Activated CD8-positive, alpha-beta memory T cell treated with anti-CD3 and anti-CD28 coated beads, Interleukin-2, amount 10 ng/mL, durations not matched to agents 7 days and 5 days (primary cell): Measurements from ENCODE around the gene MEF2A. TPM values are rescaled to one million over a fixed set of nuclear protein-coding genes. Genes with fewer than 3 reads are reported as not detected.

Experiments
- ATAC-seq: fragments of 150-1000 bp; cut with Tn5 transposase; one replicate; pipeline ENCODE4 v1.10.0; 2021; ENCODE audit warnings: moderate library complexity
- CTCF ChIA-PET: fragments of 350-600 bp; sonication (Branson Sonifier 250); formaldehyde crosslinking; loops from one replicate; lab custom pipeline; 2021; ENCODE audit warnings: antibody characterized with exemption; lab: Charles Lee
- DNase-seq: peaks from one replicate; pipeline ENCODE4 v3.0.0-alpha.2; 2020
- H3K27ac Mint-ChIP-seq: one replicate; pipeline ENCODE4 v1.8.0; 2021; ENCODE audit warnings: mild to moderate bottlenecking, mixed read lengths
- H3K27me3 Mint-ChIP-seq: one replicate; pipeline ENCODE4 v1.8.0; 2021; ENCODE audit warnings: mixed read lengths
- H3K36me3 Mint-ChIP-seq: one replicate; pipeline ENCODE4 v1.8.0; 2021; ENCODE audit warnings: mild to moderate bottlenecking, mixed read lengths
- H3K4me1 Mint-ChIP-seq: one replicate; pipeline ENCODE4 v1.8.0; 2021; ENCODE audit warnings: mixed read lengths
- H3K4me3 Mint-ChIP-seq: one replicate; pipeline ENCODE4 v1.8.0; 2021; ENCODE audit warnings: mild to moderate bottlenecking, moderate library complexity, mixed read lengths
- H3K9me3 Mint-ChIP-seq: one replicate; pipeline ENCODE4 v1.8.0; 2022; ENCODE audit warnings: low read depth, mixed read lengths
- total RNA-seq, 2 experiments: library from RNA; stranded (reverse); gene quantifications; one replicate each; pipeline ENCODE4 v1.2.3, GENCODE V29; 2021

The MEF2A gene
- total RNA-seq, 2 experiments from 2014 or later, result 20.4 to 23.4 TPM

DNA sequence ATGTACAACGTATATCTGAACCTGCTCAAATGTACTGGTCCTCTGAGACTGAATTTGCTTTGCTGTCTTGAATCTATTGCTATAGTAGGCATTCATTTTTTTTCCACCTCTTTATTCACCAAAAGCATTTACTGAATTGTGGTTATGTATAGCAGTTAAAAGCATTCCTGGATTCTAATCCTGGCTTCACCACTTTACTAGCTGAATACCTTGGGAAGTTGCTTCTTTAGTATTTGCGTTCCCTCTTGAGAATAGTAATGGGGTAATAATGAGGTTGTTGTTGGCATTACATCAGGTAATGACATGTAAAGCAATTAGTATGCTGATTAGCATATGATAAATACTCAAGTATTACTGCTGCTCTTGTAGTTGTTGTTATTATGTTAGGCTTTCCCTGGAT lies 29.1 kb downstream of the MEF2A start:
- Mint-ChIP-seq H3K27ac (no peak overlapping the region), H3K4me1 (peaks cover 11% of the 10 kb centered on the region), H3K27me3 (no peaks in the 10 kb centered on the region), H3K36me3 (peaks cover 48% of the 10 kb centered on the region), H3K9me3 (peaks cover 10% of the 10 kb centered on the region), H3K4me3 (no peak overlapping the region)
- DNase-seq (no peak), ATAC-seq (no peak)
- CTCF ChIA-PET, result no interaction called here

DNA sequence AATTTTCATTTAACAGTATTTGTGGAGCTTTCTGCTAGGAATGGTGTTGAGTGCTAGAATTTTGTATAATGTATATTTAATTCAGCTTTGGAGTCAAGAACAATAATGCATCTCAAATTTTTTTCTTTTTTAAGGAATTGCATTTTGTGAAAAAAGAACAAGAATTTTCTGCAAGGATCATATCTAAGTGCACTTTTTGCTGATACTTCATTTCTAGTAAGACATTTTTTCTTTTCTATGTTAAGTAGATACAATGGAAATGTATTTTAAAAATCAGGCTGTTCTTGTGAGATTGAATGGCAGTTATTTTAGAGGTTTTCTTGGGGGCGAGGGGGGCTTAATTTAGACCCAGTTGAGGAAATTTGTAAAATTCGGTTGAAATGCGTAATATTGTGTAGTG lies 32.5 kb downstream of the MEF2A start:
- CTCF ChIA-PET, result interaction anchor here (0.6 to 1.1 kb wide), 2 partner anchors 15 to 106 kb away, joined by 3 read pairs; no protein-coding TSS in a partner anchor

DNA sequence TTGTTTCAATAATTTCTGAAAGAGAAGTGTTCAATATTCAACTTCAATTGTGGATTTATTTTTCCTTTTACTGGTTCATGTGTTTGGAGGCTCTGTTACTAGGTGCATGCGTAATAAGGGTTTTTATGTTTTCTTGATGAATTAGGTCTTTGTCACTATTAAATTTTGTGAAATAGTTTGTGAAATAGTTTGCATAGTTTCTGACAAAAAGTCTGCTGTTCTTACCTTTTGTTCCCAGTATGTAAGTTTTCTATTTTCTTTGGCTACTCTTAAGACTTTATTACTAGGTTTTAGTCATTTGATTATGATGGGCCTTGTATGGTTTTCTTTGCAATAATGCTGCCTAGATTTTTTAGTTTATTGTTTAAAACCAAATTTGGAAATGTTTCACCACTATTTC lies 38.0 kb downstream of the MEF2A start:
- DNase-seq (no peak), ATAC-seq (no peak)
- H3K27ac Mint-ChIP-seq, result no peak overlapping the region
- H3K9me3 Mint-ChIP-seq, result peaks cover 7% of the 10 kb centered on the region
- no peaks in the 10 kb centered on the region for H3K27me3 Mint-ChIP-seq
- H3K4me1 Mint-ChIP-seq, result no peaks in the 10 kb centered on the region
- CTCF ChIA-PET, result no interaction called here
- H3K4me3 Mint-ChIP-seq, result no peak overlapping the region
- H3K36me3 Mint-ChIP-seq, result peaks cover 44% of the 10 kb centered on the region

More for the DNA sequence above, 32.5 kb downstream of the MEF2A start:
- no peaks in the 10 kb centered on the region for H3K4me1 Mint-ChIP-seq
- no peak overlapping the region for H3K4me3 Mint-ChIP-seq
- peaks cover 11% of the 10 kb centered on the region for H3K9me3 Mint-ChIP-seq
- ATAC-seq (no peak), DNase-seq (no peak)
- no peaks in the 10 kb centered on the region for H3K27me3 Mint-ChIP-seq
- no peak overlapping the region for H3K27ac Mint-ChIP-seq
- peaks cover 52% of the 10 kb centered on the region for H3K36me3 Mint-ChIP-seq

- no peak overlapping the region for H3K27ac Mint-ChIP-seq
- no peak overlapping the region for H3K4me3 Mint-ChIP-seq
- H3K36me3 Mint-ChIP-seq, result peaks cover 40% of the 10 kb centered on the region
- CTCF ChIA-PET, result no interaction called here
- no peak for ATAC-seq
- H3K4me1 Mint-ChIP-seq, result no peaks in the 10 kb centered on the region
- H3K27me3 Mint-ChIP-seq, result no peaks in the 10 kb centered on the region
- H3K9me3 Mint-ChIP-seq, result peaks cover 7% of the 10 kb centered on the region
- DNase-seq, result no peak
Measured at GRCh38 chr15:99604865-99605264, 39.1 kb downstream of the MEF2A start.

DNA sequence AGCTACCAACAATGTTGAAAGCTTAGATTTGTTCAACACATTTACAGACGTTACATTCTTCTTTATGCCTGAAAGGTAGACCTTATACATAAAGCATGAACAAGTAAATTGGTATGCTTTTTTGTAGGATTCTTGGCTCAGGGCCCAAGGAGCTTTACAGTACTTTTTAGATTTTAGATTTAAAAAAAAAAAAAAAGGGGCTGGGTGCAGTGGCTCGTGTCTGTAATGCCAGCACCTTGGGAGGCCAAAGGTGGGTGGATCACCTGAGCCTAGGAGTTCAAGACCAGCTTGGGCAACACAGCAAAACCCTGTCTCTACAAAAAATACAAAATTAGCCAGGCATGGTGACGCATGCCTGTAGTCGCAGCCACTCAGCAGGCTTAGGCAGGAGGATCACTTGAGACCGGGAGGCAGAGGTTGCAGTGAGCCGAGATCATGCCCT lies 39.7 kb downstream of the MEF2A start:
- no peak overlapping the region for H3K4me3 Mint-ChIP-seq
- CTCF ChIA-PET, result no interaction called here

DNA sequence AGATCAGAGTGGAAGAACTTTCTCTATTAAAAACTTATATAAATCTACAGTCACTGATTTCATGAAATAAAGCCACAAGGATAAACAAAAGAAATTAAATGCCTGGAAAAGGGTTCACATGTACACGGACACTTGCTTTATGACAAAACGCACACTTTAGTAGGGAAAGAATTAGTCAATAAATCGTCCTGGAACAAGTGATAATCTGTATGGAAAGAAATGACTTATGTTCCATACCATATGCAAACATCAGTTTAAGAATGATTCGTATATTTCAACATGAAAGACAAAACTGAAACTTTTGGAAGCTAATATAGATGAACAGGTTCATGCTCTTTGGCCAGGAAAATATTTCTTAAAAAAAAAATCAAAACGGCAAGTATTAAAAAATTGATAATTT lies 40.2 kb downstream of the MEF2A start:
- Mint-ChIP-seq H3K27me3 (no peaks in the 10 kb centered on the region), H3K9me3 (peaks cover 7% of the 10 kb centered on the region), H3K4me3 (no peak overlapping the region), H3K27ac (no peak overlapping the region), H3K36me3 (peaks cover 32% of the 10 kb centered on the region), H3K4me1 (no peaks in the 10 kb centered on the region)
- DNase-seq (no peak), ATAC-seq (no peak)
- CTCF ChIA-PET, result no interaction called here

More for the DNA sequence above, 39.7 kb downstream of the MEF2A start:
- Mint-ChIP-seq H3K4me1 (no peaks in the 10 kb centered on the region), H3K9me3 (peaks cover 7% of the 10 kb centered on the region), H3K27me3 (no peaks in the 10 kb centered on the region), H3K36me3 (peaks cover 33% of the 10 kb centered on the region), H3K27ac (no peak overlapping the region)
- ATAC-seq (no peak), DNase-seq (no peak)

DNA sequence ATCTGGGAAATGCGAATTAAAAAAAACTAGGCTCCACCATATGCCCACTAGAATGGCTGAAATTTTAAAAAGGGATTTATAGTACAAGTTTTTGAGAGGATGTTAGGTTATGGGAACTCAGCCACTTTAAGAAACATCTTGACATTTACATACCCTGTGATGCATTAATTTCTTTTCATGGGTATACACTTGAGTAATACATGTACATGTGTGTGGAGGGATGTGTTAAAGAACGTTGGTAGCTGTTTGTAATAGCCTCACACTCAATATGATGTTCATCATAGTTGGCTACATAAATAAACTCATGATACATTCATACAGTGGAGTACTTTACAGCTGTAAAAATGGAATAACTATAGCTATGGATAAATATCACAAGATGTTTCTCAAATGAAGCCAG lies 40.9 kb downstream of the MEF2A start:
- Mint-ChIP-seq H3K27ac (no peak overlapping the region), H3K36me3 (peaks cover 29% of the 10 kb centered on the region), H3K4me1 (no peaks in the 10 kb centered on the region), H3K4me3 (no peak overlapping the region), H3K9me3 (peaks cover 4% of the 10 kb centered on the region), H3K27me3 (no peaks in the 10 kb centered on the region)
- CTCF ChIA-PET, result no interaction called here
- no peak for ATAC-seq
- DNase-seq, result no peak

DNA sequence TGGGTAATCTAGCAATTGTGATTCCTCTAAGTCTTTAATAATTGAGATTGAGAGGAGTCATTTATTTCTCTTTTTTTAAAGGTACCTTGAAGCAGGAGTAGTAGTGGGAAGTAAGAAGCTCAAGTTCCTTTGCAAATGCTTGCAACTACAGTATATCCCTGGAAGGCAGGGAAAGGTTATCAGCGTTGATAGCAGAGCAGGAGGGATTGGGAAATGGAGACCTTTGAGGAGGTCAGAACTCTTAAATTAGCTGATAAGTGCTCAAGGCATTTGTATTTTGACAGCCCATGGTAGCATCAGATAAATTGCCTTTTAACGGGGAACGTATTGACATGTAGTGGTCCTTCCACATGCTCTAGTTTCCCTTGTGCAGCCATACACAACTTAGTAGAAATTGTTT lies 47.7 kb downstream of the MEF2A start:
- no peak for DNase-seq
- Mint-ChIP-seq H3K27me3 (no peaks in the 10 kb centered on the region), H3K9me3 (no peaks in the 10 kb centered on the region), H3K4me3 (no peak overlapping the region), H3K27ac (no peak overlapping the region), H3K36me3 (peaks cover 3% of the 10 kb centered on the region), H3K4me1 (peaks cover 19% of the 10 kb centered on the region)
- CTCF ChIA-PET, result interaction anchor here (1.1 kb wide), 1 partner anchor 15 kb away, joined by 3 read pairs; no protein-coding TSS in a partner anchor
- no peak for ATAC-seq

GRCh38 chr15:99613887-99614647 lies 48.3 kb downstream of the MEF2A start:
- no peaks in the 10 kb centered on the region for H3K9me3 Mint-ChIP-seq
- H3K27ac Mint-ChIP-seq, result no peak overlapping the region
- H3K4me1 Mint-ChIP-seq, result peaks cover 21% of the 10 kb centered on the region
- H3K27me3 Mint-ChIP-seq, result no peaks in the 10 kb centered on the region
- peaks cover 3% of the 10 kb centered on the region for H3K36me3 Mint-ChIP-seq
- no peak overlapping the region for H3K4me3 Mint-ChIP-seq
- CTCF ChIA-PET, result interaction anchor here (0.9 kb wide), 1 partner anchor 90 kb away, joined by 4 read pairs; no protein-coding TSS in a partner anchor
- ATAC-seq (no peak), DNase-seq (no peak)

GRCh38 chr15:99614749-99615288 lies 49.0 kb downstream of the MEF2A start:
- Mint-ChIP-seq H3K4me1 (peaks cover 21% of the 10 kb centered on the region), H3K27me3 (no peaks in the 10 kb centered on the region), H3K4me3 (no peak overlapping the region), H3K9me3 (no peaks in the 10 kb centered on the region), H3K36me3 (peaks cover 3% of the 10 kb centered on the region), H3K27ac (no peak overlapping the region)
- DNase-seq (no peak), ATAC-seq (no peak)
- CTCF ChIA-PET, result interaction anchor here (0.9 kb wide), 1 partner anchor 89 kb away, joined by 4 read pairs; no protein-coding TSS in a partner anchor

GRCh38 chr15:99615460-99615859 lies 49.7 kb downstream of the MEF2A start:
- H3K4me1 Mint-ChIP-seq, result peaks cover 21% of the 10 kb centered on the region
- H3K27ac Mint-ChIP-seq, result no peak overlapping the region
- H3K36me3 Mint-ChIP-seq, result peaks cover 3% of the 10 kb centered on the region
- CTCF ChIA-PET, result no interaction called here
- no peak for DNase-seq
- no peaks in the 10 kb centered on the region for H3K27me3 Mint-ChIP-seq
- H3K9me3 Mint-ChIP-seq, result no peaks in the 10 kb centered on the region
- H3K4me3 Mint-ChIP-seq, result no peak overlapping the region
- no peak for ATAC-seq

GRCh38 chr15:99616129-99616528 lies 50.3 kb downstream of the MEF2A start:
- DNase-seq (no peak), ATAC-seq (no peak)
- H3K27ac Mint-ChIP-seq, result no peak overlapping the region
- no peaks in the 10 kb centered on the region for H3K9me3 Mint-ChIP-seq
- H3K4me3 Mint-ChIP-seq, result no peak overlapping the region
- peaks cover 3% of the 10 kb centered on the region for H3K36me3 Mint-ChIP-seq
- CTCF ChIA-PET, result interaction anchor here (0.7 kb wide), 1 partner anchor 88 kb away, joined by 3 read pairs; no protein-coding TSS in a partner anchor
- no peaks in the 10 kb centered on the region for H3K27me3 Mint-ChIP-seq
- H3K4me1 Mint-ChIP-seq, result peaks cover 21% of the 10 kb centered on the region

DNA sequence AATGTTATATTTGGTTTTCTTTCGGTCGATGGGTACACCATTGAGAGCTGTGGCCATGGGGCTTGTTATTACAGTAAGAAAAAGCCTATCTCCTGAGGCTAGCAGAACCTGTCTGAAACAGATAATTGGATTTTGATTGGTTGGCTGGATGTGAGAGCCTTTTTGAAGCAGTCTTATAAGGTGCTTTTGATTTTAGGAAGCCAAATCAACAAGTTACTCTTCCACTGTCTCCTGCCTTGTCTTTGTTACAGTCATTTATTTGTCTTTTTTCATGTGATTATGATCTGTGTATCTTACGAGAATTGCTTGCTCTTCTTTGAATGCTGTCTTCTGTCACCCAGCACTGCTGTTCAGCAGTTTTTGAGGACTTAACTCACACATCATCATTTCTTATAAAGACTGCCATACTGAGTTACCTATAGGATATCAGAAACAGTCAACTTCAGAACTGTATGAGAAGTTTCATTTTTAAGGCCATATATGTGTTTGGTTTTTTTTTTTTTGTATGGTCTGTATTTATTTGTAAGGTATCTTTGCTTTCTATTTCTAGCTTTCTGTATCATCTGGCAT lies 51.1 kb downstream of the MEF2A start:
- no peak overlapping the region for H3K27ac Mint-ChIP-seq
- no peak for ATAC-seq
- no peak for DNase-seq
- CTCF ChIA-PET, result no interaction called here
- H3K36me3 Mint-ChIP-seq, result peaks cover 3% of the 10 kb centered on the region
- H3K4me1 Mint-ChIP-seq, result peaks cover 21% of the 10 kb centered on the region
- no peaks in the 10 kb centered on the region for H3K27me3 Mint-ChIP-seq
- no peak overlapping the region for H3K4me3 Mint-ChIP-seq
- no peaks in the 10 kb centered on the region for H3K9me3 Mint-ChIP-seq
